CD4-positive, alpha-beta T cell treated with Interleukin-17A for 4 hours (primary cell): ENCODE measurements around the gene ST8SIA1.

ENCODE experiments used
- DNase-seq: peaks from one replicate; pipeline ENCODE4 v3.0.0-alpha.2; 2020; ENCODE audit warnings: mixed read lengths

The ST8SIA1 gene

DNA sequence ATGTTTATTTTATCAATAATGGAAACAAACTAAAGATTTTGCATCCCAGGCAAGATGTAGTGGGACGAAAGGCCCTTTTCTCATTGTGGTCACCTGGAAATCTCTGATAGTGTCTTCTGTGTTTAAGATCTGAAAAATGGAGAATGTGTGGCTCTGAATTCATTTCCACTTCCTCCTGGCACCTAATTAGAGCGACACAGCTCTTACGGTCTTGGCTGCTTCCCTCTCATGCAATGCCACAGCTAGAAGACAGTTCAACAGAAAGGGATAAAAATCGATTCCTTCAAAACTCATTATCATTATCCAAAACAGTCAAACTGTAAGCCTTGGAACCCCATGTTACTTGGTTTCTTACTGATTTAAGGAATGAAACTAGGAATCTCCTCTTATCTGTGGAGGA lies 9.3 kb downstream of the ST8SIA1 start:
- no peak for DNase-seq

DNA sequence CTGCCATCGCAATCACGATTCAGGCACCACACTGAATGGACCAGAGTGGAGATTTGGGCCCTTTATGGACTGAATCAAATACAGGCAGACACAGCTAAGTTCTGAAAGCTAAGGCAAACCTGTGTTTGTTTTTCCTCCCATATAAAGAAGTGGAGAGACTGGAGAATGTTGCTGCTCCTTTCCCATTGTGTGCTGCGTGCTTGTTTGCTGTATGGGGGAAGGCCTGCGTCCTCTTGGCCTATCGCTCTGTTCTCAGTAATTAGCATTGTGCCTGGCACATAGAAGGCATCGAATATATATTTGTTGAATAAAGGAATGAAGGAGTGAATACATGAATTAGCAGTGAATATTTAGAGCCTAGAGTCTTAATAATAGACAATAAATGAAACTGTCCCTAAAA lies 12.4 kb downstream of the ST8SIA1 start:
- no peak for DNase-seq

DNA sequence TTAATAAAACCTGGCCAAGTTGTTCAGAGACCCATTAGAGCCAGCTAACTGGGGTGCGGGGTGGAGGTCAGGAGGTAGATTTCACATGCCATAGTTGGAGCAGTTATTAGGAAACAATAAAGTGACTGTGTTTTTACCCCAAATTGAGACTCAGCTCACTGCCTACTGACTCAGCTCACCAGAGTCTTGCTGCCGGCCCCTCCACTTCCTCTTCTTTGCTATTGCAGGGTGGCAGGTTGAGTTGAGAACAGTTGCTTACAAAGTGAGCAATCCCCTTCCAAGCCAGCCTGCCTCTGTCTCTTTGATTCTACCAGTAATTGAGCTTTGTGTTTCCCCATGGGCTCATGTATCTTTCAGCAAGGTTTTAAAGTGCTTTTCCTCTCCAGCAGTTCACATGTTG lies 12.9 kb downstream of the ST8SIA1 start:
- DNase-seq = peak; percentile 53

DNA sequence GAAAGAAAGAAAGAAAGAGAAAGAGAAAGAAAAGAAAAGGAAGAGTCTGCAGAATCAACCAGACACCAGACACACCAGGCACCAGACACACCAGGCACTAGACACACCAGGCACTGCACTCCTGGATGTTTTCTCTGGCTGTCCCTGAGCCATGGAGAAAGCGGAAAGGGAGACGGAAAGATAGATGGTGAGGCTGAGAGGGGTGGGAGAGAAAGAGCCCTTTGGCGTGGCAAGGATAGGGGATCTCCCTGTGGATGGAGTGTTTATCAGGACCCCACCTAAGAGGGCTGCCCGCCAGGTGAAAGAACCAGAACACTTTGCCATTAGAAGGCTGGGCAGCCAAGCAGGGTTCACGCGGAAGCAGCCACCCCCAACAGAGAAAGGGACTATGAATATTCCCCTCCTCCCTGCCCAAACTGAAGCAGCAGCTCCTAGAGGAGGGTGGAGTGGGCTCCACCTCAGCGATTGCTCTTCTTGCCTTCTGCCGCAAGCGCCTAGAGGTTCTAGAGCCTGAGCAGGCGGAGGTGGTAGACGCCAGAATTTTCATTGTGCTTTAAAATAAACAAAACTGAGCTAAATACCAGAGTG lies 13.4 kb downstream of the ST8SIA1 start:
- DNase-seq = no peak

DNA sequence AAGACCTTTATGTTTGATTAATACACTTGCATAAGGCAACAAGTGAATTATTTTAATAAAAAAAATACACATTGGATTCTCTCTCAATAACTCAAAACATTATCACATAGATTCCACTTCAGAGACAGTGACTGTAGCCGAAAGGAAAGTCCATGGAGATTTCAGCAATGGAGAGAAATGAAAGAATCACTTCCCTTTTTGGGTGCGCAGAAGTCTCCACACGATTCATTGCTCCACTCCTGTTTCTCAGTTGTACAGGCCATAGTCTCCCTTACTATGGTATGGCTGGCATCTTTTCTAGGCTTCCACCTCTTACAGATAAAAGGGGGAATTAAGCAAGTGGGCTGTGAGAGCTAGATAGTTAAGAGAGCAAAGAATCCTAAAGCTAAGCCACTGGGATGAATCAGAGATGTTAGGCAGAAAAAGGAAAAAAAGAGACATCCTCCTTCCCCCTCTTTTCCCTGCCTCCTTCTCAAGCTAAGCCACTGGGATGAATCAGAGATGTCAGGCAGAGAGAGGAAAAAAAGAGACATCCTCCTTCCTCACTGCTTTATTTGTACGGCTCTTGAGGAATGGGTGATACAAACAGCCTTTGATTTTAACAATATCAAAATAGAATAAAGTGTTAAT lies 16.3 kb downstream of the ST8SIA1 start:
- no peak for DNase-seq

DNA sequence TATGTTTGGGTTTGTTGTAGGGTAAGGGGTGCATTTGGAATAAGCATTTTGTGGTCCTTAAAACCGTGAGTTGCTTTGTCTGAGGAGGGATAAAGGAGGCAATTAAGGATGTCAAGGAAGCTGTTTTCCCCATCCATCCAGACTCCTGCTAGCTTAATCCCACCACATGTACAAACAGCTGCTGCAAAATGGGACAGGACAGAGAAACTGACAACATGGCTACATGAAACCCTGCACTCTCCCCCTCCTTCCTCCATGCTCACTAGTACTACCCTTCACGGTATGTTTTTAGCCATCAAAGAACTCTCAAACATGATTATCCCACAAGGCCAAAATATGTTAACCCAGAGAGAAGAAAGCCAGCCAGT lies 20.6 kb downstream of the ST8SIA1 start:
- DNase-seq = no peak

DNA sequence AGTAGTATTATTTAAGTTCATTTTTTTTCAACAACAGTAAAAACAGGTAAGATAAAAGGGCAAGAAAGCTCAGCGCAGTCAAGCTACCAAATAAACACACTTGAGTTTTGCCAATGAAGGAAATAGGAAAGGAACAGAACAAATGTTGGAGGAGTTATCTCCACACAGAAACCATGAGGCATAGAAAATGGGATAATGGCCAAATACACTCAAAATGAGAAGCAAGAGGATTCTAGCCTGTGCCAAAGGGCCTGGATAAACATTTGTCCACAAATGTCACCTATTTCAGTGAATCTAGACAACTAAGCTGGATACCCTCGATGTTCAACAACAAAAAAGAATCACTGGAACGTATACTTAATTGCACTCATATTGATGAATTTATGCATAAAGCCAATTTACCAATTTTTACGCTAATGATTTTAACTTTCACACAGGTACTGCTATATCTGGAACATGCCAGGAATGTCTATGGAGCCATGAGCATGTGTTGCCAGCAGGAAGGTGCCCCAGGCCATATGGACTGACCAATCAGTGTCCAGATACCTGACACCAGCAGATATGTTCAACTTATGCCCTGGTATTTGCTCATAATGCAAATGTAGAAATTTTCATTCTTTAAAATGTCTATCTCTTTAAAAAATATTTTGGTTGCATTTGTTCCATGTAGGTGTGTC lies 21.1 kb downstream of the ST8SIA1 start:
- DNase-seq = no peak

DNA sequence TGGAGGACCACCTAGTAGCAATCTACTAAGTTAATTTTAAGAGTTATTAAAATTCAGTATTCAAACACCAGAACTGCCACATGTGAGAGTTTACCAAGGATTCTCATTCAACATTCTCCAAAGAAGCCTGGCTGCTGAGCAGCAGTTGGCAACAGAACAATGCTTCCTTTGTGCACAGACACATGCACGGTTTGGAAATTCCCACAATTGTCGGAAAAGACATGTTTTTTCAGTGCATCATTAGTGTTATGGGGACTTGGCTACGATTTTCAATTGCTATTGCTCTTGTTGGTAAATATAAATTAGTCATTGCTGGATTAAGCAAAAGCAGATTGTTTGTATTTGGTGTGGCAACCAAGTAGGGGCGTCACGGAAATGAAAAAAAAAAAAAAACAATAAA lies 22.2 kb downstream of the ST8SIA1 start:
- no peak for DNase-seq

DNA sequence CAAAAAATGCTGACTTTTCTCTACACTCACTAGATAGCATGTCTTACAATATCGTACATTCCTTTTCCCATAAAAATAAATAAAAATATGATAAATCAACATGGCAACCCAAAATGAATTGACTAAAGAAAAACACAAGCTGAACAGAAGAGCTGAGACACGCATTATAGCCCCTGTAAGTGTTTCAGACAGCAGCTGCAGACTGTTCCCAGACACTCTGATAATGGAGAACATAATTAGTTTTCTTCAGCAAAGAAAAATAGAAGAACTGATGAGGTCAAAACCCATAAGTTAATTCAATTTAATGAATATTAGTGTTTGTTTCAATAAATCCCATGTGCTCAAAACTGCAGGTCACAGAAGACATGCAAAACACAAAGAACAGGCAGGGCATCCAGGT lies 23.8 kb downstream of the ST8SIA1 start:
- DNase-seq = no peak

DNA sequence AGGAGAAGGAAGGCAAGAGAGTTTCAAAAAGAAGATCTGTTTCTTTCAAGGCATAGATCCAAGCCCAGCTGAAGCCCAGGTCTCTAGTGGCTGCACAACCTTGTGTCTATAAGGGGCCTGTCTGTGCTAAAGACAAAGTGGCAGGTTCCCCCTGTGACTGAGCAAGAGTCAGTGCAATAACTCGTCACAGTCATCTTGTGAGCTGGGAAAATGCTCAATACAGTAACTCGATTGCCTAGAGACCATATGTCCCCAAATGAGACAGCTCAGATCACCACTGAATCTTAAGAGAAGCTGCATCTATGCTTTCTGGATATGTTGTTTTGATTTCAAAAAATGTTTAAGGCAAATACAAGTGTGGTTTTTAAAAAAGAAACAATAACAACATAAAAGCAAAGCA lies 24.2 kb downstream of the ST8SIA1 start:
- DNase-seq = no peak

DNA sequence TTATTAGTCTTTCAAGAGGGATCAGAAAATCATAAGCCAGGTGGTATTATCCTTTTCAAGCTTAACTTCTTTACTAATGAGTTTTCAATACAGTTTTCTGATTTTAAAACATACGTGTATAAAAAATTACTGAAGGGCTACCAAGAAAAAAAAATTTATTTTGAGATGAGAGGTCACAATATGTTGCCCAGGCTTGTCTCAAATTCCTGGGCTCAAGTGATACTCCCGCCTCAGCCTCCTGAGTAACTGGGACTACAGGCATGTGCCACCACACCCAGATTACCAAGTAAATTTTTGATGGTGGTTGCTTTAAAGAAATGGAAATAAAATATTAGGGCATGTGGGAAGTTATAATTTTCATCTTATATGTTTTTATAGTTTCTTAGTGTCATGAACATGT lies 26.7 kb downstream of the ST8SIA1 start:
- DNase-seq = no peak

DNA sequence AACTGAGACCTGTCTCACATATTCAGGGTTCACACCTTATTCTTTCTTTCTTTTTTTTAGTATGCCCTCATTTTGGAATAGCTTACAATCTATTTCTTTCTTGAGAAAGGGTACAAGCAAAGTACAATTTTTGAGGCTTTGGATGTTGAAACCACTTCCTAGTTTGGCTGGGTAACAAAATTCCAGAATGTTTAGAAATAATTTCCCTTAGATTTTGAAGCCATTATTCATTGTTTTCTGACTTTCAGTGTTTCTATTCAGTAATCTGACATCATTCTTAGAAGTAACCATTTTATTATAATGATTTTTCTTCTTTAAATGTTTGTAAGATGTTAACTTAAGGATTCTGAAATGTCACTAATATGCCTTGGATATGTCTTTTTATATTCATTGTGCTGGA lies 28.2 kb downstream of the ST8SIA1 start:
- DNase-seq = no peak

DNA sequence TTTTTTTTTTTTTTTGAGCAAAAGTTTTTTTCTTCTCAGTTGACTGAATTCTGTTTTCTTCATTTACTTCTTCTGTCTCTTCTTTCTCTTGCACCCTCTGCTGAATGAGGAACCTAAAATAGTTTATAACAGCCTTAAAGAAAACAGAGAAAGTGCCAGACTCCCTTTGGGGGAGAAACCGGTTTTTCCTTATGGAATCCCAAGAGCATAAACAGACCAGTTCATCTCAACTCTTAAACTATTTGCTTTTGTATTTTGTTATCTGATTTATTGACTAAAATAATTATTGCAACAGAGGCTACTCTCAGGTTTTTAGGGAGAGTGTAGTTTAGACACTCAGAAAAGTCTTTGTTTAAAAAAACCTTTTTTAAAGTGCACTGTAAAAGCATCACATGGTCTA lies 30.2 kb downstream of the ST8SIA1 start:
- no peak for DNase-seq

DNA sequence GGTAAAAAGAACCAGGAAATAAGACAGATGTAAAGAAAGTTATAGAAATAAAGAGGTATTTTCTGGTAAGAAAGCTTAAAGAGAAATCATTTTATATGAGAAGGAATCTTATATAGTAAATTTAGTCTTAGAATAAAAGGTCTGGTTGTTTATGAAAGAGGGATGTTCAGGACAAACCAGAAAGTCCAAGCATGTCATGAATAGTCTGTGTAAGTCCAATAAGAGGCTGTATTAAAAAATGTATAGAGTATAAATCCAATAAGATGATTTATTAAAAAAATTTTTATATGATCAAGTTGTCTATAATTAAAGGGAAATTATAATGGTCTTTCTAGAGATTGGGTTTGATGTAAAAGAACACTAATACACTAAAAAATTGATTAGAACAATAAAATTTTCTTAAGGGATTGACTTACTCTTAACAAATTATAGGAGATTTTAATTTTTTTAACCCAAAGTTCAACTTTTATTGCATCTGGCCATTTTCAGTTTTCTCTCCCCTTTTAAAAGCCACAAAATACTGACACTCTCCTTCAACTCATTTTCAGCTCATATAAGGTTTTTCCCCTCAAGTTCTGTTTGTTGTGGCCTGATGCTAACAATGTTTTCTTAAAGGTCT lies 35.1 kb downstream of the ST8SIA1 start:
- DNase-seq = no peak

DNA sequence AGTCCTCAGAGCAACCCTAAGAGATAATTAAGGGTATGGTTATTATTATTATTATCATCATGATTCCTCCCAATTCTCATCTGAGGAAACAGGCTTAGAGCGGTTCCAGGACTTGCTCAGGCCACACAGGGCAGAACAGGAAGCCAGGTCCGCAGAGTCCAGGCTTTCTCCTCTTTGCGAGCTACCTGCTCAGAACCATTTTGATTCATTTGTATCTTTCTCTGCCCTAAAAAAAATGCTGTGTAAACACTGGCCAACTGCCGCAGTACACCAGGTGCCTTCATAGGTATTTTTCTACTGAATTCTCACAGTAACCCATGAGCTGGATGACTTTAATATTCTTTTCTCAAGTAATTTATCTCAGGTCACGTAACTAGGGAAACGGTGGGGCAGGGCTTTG lies 45.3 kb downstream of the ST8SIA1 start:
- no peak for DNase-seq

DNA sequence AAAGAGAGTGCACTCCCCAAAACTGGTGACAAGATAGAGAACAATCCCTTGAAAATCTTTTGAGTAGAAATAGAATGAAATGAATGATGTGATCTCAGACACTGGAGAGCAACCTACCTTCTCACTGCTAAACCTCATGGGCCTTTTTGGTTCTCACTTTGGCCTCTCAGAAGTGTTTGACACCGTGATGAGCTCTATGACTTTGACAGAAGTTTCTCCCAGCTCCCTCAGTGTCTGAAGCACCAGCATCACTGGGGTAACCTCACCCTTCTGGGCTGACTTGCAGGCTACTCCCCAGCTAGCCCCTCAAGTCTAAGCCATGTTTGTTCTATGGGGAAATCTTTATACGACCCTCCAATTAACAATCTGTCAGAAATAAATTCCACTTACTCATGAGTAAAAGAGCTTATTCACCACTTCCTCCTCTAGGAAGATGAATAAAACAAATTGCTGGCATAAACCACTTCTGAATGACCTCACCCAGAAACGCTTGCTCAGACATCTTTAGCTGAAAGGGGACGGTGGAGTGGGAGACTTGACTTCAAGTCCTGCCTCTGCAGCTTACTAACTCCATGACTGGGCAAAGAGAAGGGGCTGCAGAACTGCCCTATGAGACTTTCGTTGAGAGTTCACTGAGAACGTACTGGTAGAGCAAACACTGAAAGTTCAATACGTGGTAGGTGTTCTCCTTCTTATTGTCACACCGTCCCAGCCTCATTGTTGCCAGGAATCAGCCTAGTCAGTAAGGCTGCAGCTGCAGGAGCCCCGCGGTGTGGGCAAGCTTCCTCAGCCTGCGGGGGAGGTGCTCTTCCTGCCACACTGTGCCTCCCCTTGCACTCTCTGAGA lies 46.5 kb downstream of the ST8SIA1 start:
- DNase-seq = peak; percentile 26

DNA sequence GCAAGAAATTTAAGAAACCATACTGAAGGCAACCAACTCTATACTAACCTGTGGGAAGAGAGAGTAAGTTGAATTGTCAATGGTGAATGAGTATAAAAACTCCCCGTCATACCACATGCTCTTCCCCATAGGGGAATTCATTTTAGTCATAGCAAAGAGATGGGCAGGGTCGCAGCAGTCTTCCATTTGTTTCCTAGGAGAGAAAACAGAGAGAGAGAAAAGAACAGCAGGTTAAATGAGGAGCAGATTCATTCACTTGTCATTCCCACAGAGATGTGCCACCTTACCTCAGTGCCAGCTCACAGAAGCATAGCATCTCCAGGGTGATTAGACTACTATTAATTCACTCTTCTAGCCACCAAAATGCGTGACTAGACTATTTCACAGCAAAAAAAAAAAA lies 47.4 kb downstream of the ST8SIA1 start:
- DNase-seq = no peak

DNA sequence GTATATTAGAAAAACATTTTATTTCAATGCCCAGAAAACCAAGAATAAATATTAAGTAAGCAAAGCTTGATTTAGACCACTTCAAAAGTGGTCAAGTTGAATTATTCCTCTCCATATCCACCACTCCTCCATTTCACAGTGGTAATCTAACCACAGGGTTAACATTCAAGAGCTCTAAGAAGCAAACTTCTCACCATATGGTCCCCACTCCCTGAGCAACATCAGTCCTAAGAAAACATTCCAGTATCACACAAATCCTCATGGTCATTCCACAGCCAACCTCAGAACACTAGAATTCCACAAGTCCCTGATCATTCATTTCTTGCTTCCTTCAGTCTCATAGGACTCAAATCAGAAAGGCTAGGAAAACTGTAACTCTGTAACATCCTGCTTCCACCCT lies 47.9 kb downstream of the ST8SIA1 start:
- DNase-seq = no peak

DNA sequence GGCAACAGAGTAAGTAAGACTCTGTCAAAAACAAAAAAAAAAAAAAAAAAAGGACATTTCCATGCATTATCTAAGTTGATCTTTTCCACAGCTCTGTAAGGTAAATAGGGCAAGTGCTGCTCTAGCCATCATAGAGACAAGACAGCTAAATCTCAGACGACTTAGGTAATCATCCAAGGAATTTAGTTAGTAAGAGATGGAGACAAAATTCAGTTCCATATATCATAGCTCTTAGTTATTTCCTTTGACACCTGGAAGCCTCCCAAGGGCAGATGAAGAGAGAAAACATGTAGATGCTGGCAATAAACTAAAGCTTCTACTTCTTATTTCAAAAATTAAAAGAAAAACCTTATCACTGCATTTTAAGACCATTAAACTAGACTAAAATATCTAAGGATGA lies 48.7 kb downstream of the ST8SIA1 start:
- no peak for DNase-seq

DNA sequence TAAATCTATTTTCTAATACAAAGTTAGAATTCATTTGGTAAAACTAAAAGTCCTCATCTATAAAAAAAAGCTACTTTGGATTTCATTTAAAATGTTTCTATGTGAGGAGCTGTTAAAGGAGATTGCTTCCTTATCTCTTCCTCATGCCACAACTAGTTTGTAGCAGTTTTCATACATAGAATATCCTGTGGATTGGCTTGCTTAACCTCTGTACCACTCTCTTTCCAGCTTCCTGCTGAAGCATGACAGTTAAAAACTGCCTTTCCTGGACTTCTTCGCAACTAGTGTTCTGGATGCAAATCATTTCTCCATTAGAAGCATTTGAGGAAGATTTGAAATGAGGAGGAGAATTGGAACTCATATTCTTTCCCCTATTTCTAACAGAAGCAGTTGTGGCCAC lies 49.6 kb downstream of the ST8SIA1 start:
- DNase-seq = no peak

DNA sequence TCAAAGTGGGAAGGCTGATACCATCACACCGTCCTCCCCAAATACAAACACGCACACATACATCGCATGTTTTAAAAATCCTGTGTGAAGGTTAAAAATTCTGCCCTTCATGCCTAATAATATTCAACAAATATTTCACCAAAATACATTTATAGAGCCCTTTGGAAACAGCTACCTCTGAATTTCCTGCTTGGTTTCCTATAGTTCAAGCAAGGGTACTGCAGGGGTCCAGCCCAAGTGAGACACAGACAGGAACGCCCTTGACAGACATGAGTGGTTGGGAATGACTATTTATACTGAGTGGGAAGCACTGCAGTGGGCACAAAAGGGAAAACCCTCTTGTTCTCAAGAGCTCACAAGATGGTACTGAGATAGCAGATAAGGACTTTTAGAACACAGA lies 51.0 kb downstream of the ST8SIA1 start:
- DNase-seq = no peak

DNA sequence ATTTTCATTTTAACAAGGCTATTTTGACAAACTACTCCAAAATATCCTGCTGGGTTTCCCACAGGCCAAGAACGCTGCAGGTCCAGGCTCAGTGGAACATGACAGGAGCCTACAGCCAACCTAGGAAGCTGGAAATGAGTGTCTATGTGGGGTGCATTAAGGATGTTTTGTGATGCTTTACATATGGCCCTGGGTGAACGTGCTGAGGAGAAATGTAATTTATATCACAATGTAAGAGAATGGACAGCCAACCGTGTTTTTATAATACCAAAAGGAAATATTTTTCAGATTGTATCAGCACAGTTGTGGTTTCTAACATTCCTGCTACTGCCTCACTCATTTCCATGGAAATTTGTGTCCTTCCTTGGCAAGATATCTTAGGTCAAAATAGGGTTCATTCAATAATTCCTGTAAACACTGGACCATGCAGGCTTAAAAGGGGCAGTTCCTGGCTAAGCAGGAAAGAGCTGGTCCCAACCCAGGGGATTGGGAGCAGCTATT lies 51.5 kb downstream of the ST8SIA1 start:
- DNase-seq = no peak

DNA sequence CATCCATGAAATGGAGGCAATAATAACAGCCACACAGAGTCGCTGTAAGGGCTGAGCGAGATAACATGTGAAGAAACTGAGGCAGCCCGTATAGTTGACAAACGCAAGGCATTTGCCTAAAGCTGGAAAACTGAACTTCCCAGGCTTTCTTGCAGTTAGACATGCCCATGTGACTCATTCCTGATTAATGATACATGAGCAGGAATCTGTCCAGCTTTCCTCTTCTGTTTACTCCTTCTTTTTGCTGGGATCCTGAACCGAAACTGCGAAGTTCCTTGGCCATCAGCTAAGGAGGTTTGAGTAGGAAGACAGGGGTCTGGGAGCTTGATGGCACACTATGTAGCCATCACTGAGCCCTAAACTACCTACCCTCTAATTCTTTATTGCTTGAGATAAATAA lies 52.2 kb downstream of the ST8SIA1 start:
- no peak for DNase-seq
